NCI-H1694 (cell line): Measurements from ENCODE around the gene NTNG2.

ENCODE experiments used
- DNase-seq: peaks from one replicate; lab custom pipeline; 2025; lab: John Stamatoyannopoulos, UW

The NTNG2 gene

GRCh38 chr9:132172185-132172584 lies 10.3 kb downstream of the NTNG2 start:
- DNase-seq = no peak

DNA sequence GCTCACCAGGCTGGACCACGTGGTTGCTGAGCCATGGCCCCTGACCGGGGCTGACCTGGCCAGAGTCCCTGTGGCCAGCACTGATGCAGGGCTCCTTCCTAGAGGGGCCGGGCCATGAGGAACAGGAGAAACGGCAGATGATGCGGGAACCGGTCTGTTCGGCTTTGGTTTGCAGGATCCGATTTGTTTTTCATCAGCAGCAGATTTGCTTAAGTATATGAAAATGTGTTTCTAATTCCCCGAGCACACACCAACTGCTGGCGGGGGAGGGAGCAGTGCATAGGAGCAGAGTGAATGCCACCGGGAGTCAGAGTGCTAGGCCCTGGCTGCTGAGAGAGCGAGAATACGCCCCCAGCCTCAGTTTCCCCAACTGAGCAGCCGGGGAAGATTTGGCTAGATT lies 13.6 kb downstream of the NTNG2 start:
- DNase-seq = no peak

DNA sequence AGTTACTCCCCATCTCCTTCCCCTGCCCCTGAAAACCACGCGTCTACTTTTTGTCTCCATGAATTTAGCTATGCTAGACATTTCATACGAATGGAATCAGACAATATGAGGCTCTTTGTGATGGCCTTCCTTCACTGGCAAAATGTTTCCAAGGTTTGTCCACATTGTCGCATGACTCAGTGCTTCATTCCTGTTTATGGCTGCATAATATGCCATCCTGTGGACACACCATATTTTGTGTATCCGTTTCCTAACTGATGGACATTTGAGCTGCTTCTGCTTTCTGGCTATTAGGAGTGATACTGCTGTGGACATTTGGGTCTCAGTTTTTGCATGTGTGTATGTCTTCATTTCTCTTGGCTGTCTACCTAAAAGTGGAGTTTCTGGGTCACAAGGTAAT lies 14.5 kb downstream of the NTNG2 start:
- DNase-seq = no peak

GRCh38 chr9:132181796-132182313 lies 20.0 kb downstream of the NTNG2 start:
- DNase-seq = peak; percentile 45

DNA sequence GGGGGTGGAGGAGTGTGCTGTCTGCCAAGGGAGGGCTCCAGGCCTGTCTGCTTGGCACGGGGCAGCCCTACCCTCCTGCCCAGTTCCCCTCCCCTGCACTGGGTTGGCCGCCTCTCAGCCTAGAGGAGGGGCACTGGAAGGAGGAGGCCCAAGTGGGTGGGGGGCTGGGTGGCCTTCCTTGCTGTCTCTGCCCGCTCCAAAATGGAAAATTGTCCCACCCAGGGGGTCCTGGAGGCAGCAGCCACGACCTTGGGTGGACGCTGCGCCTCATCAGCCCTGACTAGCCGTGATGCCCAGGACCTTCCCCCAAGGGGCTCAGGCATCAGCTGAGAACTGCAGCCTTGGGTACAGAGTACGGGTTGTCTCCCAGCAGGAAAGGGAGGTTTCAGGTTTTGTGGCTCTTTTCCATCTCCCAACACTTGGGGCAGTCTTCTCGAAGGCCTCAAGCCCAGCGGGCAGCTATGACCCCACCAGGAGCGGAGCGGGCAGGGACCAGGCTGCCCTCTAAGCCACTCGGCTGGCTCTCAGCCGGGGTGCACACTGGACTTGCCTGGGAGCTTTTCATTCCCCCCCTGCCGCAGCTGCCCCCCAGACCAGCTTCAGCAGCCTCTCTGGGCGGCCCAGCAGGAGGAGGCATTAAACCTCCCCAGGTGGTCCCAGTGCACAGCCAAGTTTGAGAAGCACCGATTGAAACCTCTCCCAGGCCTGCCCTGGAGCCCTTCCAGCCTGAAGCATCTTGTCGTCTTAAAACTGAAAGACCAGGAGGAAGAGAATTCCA lies 20.6 kb downstream of the NTNG2 start:
- DNase-seq = no peak

- no peak for DNase-seq
These were observed 21.3 kb downstream of the NTNG2 start for GRCh38 chr9:132183134-132183533.

DNA sequence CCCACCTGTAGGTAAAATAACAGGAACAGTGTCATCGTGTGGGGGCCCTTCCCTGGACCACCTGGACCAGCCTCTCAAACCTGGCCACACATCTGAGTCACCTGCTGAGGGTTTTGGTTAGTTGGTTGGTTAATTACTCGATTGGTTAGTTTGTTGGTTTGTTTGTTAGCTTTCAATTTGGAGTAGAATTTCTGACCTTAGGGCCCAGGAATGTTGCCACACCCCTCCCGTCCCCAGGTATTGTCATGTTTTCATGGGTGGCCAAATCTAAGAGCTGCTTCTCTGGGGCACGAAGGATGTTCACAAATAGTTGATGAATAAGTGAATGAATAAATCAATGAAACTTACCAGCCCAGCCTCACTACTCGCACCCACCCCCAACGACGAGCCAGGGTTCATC lies 21.9 kb downstream of the NTNG2 start:
- no peak for DNase-seq

DNA sequence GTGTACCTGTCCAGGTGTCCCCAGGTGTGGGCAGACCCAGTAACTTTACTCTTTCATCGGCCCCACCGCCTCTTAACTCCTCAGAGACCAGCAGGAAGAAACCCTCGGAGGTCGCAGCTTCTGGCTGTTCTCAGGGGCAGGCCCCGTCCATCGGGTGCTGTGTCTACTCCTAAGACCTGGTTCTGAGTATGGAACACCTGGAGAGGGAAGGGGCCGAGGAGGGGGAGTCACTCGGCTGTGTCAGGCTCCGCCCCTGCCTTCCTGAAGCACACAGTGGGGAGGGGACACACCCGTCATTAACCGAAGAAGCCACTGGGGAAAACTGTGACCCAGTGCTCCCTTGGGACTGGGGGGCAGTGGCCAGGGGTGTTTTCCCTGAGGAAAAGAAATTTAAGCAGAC lies 22.3 kb downstream of the NTNG2 start:
- DNase-seq = no peak

- DNase-seq = no peak
These were observed 23.5 kb downstream of the NTNG2 start for GRCh38 chr9:132185073-132186009.

- no peak for DNase-seq
These were observed 25.3 kb downstream of the NTNG2 start for GRCh38 chr9:132187121-132187620.

DNA sequence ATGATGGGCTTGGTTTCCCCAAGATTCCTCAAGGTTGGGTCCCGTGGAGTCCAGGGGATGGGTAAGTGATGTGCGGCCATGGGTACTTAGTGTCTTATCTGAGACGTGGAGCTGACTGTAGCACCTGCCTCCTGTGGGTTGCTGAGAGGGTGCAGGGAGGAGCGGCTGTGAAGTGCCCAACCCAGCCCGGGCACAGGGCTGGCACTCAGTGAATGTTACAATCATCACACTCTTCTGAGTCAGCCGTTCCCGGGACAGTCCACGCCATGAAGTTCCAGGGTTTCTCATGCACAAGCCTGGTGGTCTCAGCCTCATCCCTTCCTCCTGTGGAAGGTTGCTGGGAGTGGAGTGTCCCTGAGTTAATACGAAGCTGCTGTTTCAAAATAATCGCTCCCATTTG lies 29.1 kb downstream of the NTNG2 start:
- DNase-seq = no peak

DNA sequence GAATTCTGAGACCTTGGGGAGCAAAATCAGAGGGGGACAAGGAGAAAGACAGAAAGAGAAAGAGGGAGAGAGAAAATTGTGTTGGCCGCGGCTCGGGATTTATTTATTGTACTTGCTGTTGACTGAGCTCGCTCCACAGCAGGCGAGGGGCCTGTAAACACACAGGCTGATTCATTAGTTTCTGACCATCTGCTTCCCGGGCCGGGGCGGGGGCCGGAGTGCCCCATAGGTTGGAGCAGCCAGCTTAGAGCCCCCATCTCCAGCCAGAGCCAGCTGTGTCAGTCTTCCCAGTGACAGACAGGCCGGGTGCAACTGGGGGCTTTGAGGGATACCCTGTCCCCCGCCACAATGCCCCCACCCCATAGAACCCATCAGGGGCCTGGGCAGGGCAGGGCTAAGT lies 30.9 kb downstream of the NTNG2 start:
- DNase-seq = no peak

- no peak for DNase-seq
These were observed 31.6 kb downstream of the NTNG2 start for GRCh38 chr9:132193227-132194124.

- no peak for DNase-seq
These were observed 32.6 kb downstream of the NTNG2 start for GRCh38 chr9:132194508-132194907.

DNA sequence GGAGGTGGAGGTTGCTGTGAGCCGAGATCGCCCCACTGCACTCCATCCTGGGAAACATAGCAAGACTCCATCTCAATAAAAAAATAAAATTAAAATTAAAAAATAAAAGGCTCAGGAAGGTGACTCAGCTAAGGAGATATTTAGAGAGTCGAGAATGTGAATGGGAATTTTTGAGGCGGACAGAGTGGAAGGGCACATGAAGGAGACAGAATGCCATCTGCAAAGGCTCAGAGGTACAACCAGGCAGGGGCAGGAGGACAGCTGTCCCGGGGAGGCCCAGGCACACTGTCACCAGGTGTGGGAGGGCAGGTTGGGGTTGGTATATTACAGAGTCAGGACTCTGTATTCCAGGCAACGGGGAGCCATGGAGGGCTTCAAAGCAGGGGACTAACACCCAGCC lies 35.5 kb downstream of the NTNG2 start:
- no peak for DNase-seq

DNA sequence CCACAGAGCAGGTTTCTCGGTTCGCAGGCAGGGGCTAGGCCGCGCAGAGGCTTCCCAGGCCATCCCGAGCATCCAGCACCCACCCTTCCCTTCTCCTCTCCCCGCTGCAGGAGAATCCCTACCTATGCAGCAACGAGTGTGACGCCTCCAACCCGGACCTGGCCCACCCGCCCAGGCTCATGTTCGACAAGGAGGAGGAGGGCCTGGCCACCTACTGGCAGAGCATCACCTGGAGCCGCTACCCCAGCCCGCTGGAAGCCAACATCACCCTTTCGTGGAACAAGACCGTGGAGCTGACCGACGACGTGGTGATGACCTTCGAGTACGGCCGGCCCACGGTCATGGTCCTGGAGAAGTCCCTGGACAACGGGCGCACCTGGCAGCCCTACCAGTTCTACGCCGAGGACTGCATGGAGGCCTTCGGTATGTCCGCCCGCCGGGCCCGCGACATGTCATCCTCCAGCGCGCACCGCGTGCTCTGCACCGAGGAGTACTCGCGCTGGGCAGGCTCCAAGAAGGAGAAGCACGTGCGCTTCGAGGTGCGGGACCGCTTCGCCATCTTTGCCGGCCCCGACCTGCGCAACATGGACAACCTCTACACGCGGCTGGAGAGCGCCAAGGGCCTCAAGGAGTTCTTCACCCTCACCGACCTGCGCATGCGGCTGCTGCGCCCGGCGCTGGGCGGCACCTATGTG lies 36.1 kb downstream of the NTNG2 start:
- no peak for DNase-seq

GRCh38 chr9:132199056-132199455 lies 37.2 kb downstream of the NTNG2 start:
- no peak for DNase-seq

DNA sequence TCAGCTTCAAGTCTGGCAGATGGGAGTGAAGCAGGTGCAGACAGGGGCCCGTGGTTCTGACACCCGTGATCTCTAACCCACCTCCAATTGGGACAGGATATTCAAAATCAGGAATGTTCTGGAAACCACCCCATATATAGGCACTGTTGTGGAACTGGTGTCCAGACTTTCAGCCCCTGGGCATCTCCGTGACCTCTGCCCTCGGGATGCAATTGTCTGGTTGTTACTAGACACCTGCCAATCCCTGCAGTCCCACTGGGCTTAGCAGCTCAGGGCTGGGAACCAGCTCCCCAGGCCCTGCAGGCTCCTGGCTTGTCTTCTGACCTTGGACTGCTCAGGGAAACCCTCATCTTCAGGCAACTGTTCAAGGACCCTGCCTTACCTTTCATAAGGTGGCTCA lies 38.8 kb downstream of the NTNG2 start:
- DNase-seq = no peak

- no peak for DNase-seq
These were observed 39.3 kb downstream of the NTNG2 start for GRCh38 chr9:132201139-132201538.

DNA sequence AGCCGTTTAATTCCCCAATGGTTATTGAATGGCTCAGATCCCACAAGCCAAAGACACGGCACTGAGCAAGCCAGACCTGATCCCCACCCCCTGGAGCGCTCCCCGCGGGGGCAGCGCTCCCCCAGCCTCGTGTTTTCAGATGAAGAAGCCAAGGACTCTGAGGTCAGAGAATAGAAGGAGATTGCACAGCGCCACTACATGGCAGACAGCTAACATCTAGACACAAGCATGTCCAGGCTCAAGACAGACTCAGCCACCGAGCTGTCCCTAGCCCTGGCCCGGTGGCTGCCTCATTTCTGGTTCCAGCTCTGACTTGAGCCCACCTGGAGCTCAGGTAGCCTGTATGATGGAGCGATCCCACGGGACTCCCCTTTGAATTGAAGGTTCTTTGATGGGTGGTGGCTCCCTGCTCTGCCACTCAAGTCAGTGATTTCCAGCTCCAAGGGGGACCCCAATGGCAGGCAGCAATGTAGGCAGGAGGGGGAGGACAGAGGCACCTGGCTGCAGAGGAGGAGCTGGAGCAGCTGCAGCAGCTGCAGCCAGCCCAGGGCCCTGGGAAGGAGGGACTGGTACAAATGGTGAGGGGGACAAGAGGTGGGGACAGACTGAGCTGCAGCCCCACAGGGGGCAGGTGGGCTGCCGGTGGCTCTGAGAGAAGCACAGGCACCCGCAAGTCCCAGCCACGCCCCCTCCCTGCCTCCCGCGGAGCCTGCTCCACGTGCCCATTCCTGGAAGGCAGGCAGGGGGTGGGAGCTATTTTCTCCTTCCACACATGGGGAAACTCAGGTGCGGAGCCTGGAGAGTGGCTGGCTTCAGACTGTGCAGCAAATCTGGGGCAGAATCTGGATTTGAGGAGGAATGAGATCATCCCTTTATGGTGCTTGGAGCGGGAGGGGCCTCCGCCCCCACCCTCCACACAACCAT lies 40.2 kb downstream of the NTNG2 start:
- no peak for DNase-seq
